ENCODE data around the gene STX1B.
"Not testable (repeated sequence)": the region's sequence is repeated elsewhere in the genome, so short reads cannot be mapped to it uniquely, and the experiment has no call there.

The STX1B gene

GRCh38 chr16:31010585-31011325, at the start of gene STX1B:
STX1B (minus strand) TSS chr16:31010638; CDS start chr16:31010396, 242 bp downstream.
- FAIRE-seq: no peak
- no peak for DNase-seq (ENCODE audit: low spot score)

- no peak for FAIRE-seq
- DNase-seq (ENCODE audit: low spot score): no peak
Measured at GRCh38 chr16:31055613-31056012, 45.2 kb upstream of the STX1B start.

- peak; percentile 92 for DNase-seq (ENCODE audit: low spot score)
- FAIRE-seq: peak; percentile 97
Measured at GRCh38 chr16:31052114-31052513, 41.7 kb upstream of the STX1B start.

GRCh38 chr16:31050280-31051030, 40.0 kb upstream of the STX1B start:
- FAIRE-seq (no peak), DNase-seq (ENCODE audit: low spot score) (no peak)

GRCh38 chr16:31043898-31044481, 33.6 kb upstream of the STX1B start:
- FAIRE-seq: no peak

GRCh38 chr16:31043352-31043751, 32.9 kb upstream of the STX1B start:
- DNase-seq (ENCODE audit: low spot score): no peak
- no peak for FAIRE-seq

More at GRCh38 chr16:31043898-31044481, 33.6 kb upstream of the STX1B start:
- no peak for DNase-seq (ENCODE audit: low spot score)

GRCh38 chr16:31042866-31043265, 32.4 kb upstream of the STX1B start:
- DNase-seq (ENCODE audit: low spot score) (no peak), FAIRE-seq (no peak)

GRCh38 chr16:31038993-31039392, 28.6 kb upstream of the STX1B start:
- FAIRE-seq (no peak), DNase-seq (ENCODE audit: low spot score) (no peak)

- no peak for DNase-seq (ENCODE audit: low spot score)
- FAIRE-seq: no peak
Measured at GRCh38 chr16:31036691-31037090, 26.3 kb upstream of the STX1B start.

- peak; percentile 61 for DNase-seq (ENCODE audit: low spot score)
- no peak for FAIRE-seq
Measured at GRCh38 chr16:31033709-31034492, 23.5 kb upstream of the STX1B start.

GRCh38 chr16:31032736-31033708, 22.6 kb upstream of the STX1B start, which contains the start of gene STX4:
STX4 (plus strand) TSS chr16:31033558; CDS start chr16:31033806, 248 bp downstream.
- FAIRE-seq: peak; percentile 75

GRCh38 chr16:31031276-31031675, 20.8 kb upstream of the STX1B start:
- no peak for FAIRE-seq

More at GRCh38 chr16:31032736-31033708, 22.6 kb upstream of the STX1B start, which contains the start of gene STX4:
- DNase-seq (ENCODE audit: low spot score): peak; percentile 85

GRCh38 chr16:31029272-31029671, 18.8 kb upstream of the STX1B start:
- FAIRE-seq: no peak

More at GRCh38 chr16:31031276-31031675, 20.8 kb upstream of the STX1B start:
- no peak for DNase-seq (ENCODE audit: low spot score)

GRCh38 chr16:31025339-31025738, 14.9 kb upstream of the STX1B start:
- no peak for FAIRE-seq
- no peak for DNase-seq (ENCODE audit: low spot score)

More at GRCh38 chr16:31029272-31029671, 18.8 kb upstream of the STX1B start:
- DNase-seq (ENCODE audit: low spot score): no peak

GRCh38 chr16:31023627-31024226, 13.3 kb upstream of the STX1B start:
- DNase-seq (ENCODE audit: low spot score) (no peak), FAIRE-seq (no peak)

GRCh38 chr16:31023252-31023602, 12.8 kb upstream of the STX1B start:
- FAIRE-seq: no peak

GRCh38 chr16:31022544-31023251, 12.3 kb upstream of the STX1B start:
- DNase-seq (ENCODE audit: low spot score) (no peak), FAIRE-seq (no peak)

More at GRCh38 chr16:31023252-31023602, 12.8 kb upstream of the STX1B start:
- DNase-seq (ENCODE audit: low spot score): no peak

- FAIRE-seq (no peak), DNase-seq (ENCODE audit: low spot score) (no peak)
Measured at GRCh38 chr16:31020536-31020935, 10.1 kb upstream of the STX1B start.

GRCh38 chr16:31017756-31018155, 7.3 kb upstream of the STX1B start:
- not testable (repeated sequence) for DNase-seq (ENCODE audit: low spot score)

More at GRCh38 chr16:31017756-31018155, 7.3 kb upstream of the STX1B start:
- not testable (repeated sequence) for FAIRE-seq
